ENCODE measurements around the gene RPRD2.

Gene RPRD2

DNA sequence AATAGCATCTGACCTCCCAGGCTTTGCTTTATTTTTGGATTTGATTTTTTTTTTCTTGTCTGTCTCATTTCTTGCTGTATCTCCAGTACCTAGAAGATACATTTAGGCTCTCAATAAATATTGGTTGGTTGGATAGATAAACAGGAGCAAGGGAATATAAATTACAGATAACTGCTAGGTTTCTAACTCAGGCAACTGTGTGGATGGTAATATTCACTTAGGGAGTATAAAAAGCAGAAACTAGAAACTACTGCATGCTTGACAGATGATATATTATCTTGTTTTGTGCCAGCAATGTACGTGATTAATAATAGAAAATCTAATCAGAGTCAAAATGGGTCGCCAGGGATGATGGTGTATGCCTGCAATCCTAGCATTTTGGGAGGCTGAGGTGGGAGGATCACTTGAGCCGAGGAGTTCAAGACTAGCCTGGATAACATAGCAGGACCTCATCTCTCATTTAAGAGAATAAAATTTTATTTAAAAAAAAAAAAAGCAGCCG, 92.2 kb downstream of the RPRD2 start:
- TF ChIP-seq, protein P1, sequence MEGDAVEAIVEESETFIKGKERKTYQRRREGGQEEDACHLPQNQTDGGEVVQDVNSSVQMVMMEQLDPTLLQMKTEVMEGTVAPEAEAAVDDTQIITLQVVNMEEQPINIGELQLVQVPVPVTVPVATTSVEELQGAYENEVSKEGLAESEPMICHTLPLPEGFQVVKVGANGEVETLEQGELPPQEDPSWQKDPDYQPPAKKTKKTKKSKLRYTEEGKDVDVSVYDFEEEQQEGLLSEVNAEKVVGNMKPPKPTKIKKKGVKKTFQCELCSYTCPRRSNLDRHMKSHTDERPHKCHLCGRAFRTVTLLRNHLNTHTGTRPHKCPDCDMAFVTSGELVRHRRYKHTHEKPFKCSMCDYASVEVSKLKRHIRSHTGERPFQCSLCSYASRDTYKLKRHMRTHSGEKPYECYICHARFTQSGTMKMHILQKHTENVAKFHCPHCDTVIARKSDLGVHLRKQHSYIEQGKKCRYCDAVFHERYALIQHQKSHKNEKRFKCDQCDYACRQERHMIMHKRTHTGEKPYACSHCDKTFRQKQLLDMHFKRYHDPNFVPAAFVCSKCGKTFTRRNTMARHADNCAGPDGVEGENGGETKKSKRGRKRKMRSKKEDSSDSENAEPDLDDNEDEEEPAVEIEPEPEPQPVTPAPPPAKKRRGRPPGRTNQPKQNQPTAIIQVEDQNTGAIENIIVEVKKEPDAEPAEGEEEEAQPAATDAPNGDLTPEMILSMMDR (IDR thresholded peaks at IDR 0.05; ENCODE audit: low read depth, low read length), result no peak
- no peak for DNase-seq (ENCODE audit: low read depth, low spot score)
- in situ Hi-C loops (cut with HindIII; ENCODE audit: low sequenced_read_pairs), result no loop called here
- H3K4me3 ChIP-seq (ENCODE audit: low read depth, low read length), result no peak overlapping the region

DNA sequence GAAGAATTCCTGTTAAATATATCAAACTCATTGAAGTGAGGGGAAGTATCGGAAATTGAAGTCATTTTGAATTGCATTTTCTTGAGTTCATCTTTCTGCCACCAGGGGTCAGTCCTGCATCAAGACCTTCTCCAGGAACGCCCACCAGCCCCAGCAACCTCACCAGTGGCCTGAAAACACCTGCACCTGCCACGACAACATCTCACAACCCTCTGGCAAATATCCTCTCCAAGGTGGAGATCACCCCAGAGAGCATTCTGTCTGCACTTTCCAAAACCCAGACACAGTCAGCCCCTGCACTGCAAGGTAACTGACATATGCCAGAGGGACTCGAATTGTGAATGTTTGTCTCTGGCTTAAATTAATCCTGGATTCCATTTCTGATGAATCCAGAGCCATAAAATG, 100.5 kb downstream of the RPRD2 start:
- peak; percentile 53 for DNase-seq (ENCODE audit: low read depth, low spot score)
- TF ChIP-seq, protein P1 (IDR thresholded peaks at IDR 0.05; ENCODE audit: low read depth, low read length), result peak; percentile 76
- in situ Hi-C loops (cut with HindIII; ENCODE audit: low sequenced_read_pairs), result no loop called here
- H3K4me3 ChIP-seq (ENCODE audit: low read depth, low read length), result no peak overlapping the region

DNA sequence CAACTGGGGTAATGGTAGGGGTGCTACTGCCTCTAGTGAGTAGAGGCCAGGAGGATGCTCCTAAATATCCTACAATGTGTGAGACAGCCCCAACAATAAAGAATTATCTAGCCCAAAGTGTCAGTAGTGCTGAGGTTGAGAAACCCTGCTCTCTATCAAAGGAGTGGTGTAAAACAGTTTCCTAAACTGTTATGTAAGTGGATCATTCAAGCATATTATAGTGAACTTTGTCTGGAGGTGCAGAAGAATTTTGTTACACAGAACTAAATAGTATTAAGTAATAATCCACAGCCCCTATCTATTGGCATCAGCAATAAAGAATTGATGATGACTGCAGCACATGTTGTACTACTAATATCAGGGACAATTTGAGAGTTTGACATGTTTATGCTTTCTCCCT, 103.0 kb downstream of the RPRD2 start:
- TF ChIP-seq, protein P1 (IDR thresholded peaks at IDR 0.05; ENCODE audit: low read depth, low read length), result no peak

DNA sequence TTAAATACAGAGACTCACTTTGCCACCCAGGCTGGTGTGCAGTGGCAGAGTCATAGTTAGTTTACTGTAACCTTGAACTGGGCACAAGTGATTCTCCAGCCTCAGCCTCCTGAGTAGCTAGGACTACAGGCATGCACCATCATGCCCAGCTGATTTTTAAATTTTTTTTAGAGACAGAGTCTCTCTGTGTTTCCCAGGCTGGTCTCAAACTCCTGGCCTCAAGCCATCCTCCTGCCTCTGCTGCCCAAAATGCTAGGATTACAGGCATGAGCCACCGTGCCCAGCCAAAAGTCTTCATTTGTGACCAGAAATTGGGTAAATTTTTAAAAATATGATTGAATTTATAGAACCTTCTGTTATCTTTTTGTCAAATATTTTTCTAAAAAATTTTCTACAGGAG, 105.3 kb downstream of the RPRD2 start:
- H3K4me3 ChIP-seq (ENCODE audit: low read depth, low read length), result no peak overlapping the region
- no peak for DNase-seq (ENCODE audit: low read depth, low spot score)
- in situ Hi-C loops (cut with HindIII; ENCODE audit: low sequenced_read_pairs), result no loop called here
- TF ChIP-seq, protein P1 (IDR thresholded peaks at IDR 0.05; ENCODE audit: low read depth, low read length), result no peak

More for the DNA sequence above, 103.0 kb downstream of the RPRD2 start:
- H3K4me3 ChIP-seq (ENCODE audit: low read depth, low read length), result no peak overlapping the region
- no peak for DNase-seq (ENCODE audit: low read depth, low spot score)
- in situ Hi-C loops (cut with HindIII; ENCODE audit: low sequenced_read_pairs), result no loop called here

DNA sequence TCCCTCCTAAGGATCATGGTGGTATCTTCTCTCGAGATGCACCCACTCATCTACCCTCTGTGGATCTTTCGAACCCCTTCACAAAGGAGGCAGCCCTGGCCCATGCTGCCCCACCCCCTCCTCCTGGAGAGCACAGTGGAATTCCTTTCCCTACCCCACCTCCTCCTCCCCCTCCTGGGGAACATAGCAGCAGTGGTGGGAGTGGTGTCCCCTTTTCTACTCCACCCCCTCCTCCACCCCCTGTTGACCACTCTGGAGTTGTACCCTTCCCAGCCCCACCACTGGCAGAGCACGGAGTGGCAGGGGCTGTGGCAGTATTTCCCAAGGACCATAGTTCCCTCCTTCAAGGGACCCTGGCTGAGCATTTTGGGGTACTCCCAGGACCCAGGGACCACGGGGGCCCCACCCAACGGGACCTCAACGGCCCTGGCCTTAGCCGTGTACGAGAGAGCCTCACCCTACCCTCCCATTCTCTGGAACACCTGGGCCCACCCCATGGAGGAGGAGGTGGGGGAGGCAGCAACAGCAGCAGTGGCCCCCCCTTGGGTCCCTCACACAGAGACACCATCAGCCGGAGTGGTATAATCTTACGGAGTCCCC, 108.8 kb downstream of the RPRD2 start:
- TF ChIP-seq, protein P1 (IDR thresholded peaks at IDR 0.05; ENCODE audit: low read depth, low read length), result no peak
- H3K4me3 ChIP-seq (ENCODE audit: low read depth, low read length), result no peak overlapping the region
- no peak for DNase-seq (ENCODE audit: low read depth, low spot score)
- in situ Hi-C loops (cut with HindIII; ENCODE audit: low sequenced_read_pairs), result no loop called here

DNA sequence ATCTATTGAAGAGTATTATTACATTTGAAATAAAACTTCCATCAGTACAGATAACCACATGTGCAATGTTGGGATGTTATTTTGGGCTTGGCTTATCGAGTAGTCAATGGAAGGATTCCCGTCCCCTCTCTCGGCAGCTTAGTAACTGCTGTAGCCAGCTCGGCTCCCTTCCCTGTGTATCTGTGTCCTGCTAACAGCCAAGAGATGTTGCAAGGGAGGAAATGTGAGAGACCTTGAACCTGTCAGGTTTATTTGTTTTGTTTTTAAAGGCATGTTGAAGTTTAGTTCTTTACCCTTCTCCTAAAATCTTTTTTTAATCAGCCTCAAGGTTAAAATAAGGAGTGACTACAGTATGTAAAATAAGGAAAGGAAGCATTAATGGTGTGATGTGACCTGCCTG, 109.7 kb downstream of the RPRD2 start:
- in situ Hi-C loops (cut with HindIII; ENCODE audit: low sequenced_read_pairs), result no loop called here
- TF ChIP-seq, protein P1 (IDR thresholded peaks at IDR 0.05; ENCODE audit: low read depth, low read length), result no peak
- DNase-seq (ENCODE audit: low read depth, low spot score), result no peak
- no peak overlapping the region for H3K4me3 ChIP-seq (ENCODE audit: low read depth, low read length)

Data from astrocyte of the spinal cord (primary cell).